Measurements from ENCODE around the gene JMJD8. TPM values are rescaled to one million over a fixed set of nuclear protein-coding genes. Genes with fewer than 3 reads are reported as not detected.
"Not testable (repeated sequence)": the region's sequence is repeated elsewhere in the genome, so short reads cannot be mapped to it uniquely, and the experiment has no call there.

The JMJD8 gene
- total RNA-seq, 4 donors from 2014 or later: 41.8 to 90.5 (median 82.3) TPM

- 1 to 4% methylated on average over 37 to 56 of the region's 71 CpGs for WGBS, 2 donors
- intact Hi-C loops (cut with DNase I; ENCODE audit: low total_unique reads): no loop called here
- peak; percentile 73 to 95 for DNase-seq (ENCODE audit: low spot score in 2 of 2)
- H3K4me3 ChIP-seq (ENCODE audit: low read depth, poor library complexity, severe bottlenecking): no peak overlapping the region
- TF ChIP-seq POLR2A (IDR thresholded peaks at IDR 0.05) (no peak), CTCF (IDR thresholded peaks at IDR 0.05) (peak in 1 of 3 donors; percentile 16)
These were observed 11.4 kb upstream of the JMJD8 start for GRCh38 chr16:695355-696089.

GRCh38 chr16:694863-695354 is 10.8 kb upstream of the JMJD8 start:
- intact Hi-C loops (cut with DNase I; ENCODE audit: low total_unique reads): no loop called here
- no peak for DNase-seq (ENCODE audit: low spot score in 2 of 2)
- WGBS, 2 donors: 2% methylated on average over 19 to 20 of the region's 37 CpGs
- peak overlapping the region; percentile 19 for H3K4me3 ChIP-seq (ENCODE audit: low read depth, poor library complexity, severe bottlenecking)
- TF ChIP-seq POLR2A (IDR thresholded peaks at IDR 0.05): no peak

- intact Hi-C loops (cut with DNase I; ENCODE audit: low total_unique reads): no loop called here
- TF ChIP-seq CTCF (IDR thresholded peaks at IDR 0.05): no peak
- no peak for TF ChIP-seq POLR2A (IDR thresholded peaks at IDR 0.05)
These were observed 10.2 kb upstream of the JMJD8 start for GRCh38 chr16:694187-694862.

GRCh38 chr16:693766-694165 is 9.6 kb upstream of the JMJD8 start:
- no peak for DNase-seq (ENCODE audit: low spot score in 2 of 2)
- intact Hi-C loops (cut with DNase I; ENCODE audit: low total_unique reads): no loop called here
- 9 to 20% methylated on average over 3 to 36 of the region's 37 CpGs for WGBS, 2 donors
- no peak overlapping the region for H3K4me3 ChIP-seq (ENCODE audit: low read depth, poor library complexity, severe bottlenecking)
- TF ChIP-seq POLR2A (IDR thresholded peaks at IDR 0.05): no peak
- TF ChIP-seq CTCF (IDR thresholded peaks at IDR 0.05): no peak

More at GRCh38 chr16:694187-694862, 10.2 kb upstream of the JMJD8 start:
- DNase-seq (ENCODE audit: low spot score in 2 of 2): no peak
- WGBS, 2 donors: 2% methylated on average over 13 to 27 of the region's 64 CpGs
- H3K4me3 ChIP-seq (ENCODE audit: low read depth, poor library complexity, severe bottlenecking): peak overlapping the region; percentile 19

GRCh38 chr16:693364-693763 is 9.2 kb upstream of the JMJD8 start:
- 11 to 40% methylated on average over 7 to 17 of the region's 22 CpGs for WGBS, 2 donors
- no peak for DNase-seq (ENCODE audit: low spot score in 2 of 2)
- intact Hi-C loops (cut with DNase I; ENCODE audit: low total_unique reads): no loop called here
- no peak for TF ChIP-seq POLR2A (IDR thresholded peaks at IDR 0.05)
- TF ChIP-seq CTCF (IDR thresholded peaks at IDR 0.05): no peak
- H3K4me3 ChIP-seq (ENCODE audit: low read depth, poor library complexity, severe bottlenecking): no peak overlapping the region

GRCh38 chr16:692356-693108 is 8.4 kb upstream of the JMJD8 start:
- H3K4me3 ChIP-seq (ENCODE audit: low read depth, poor library complexity, severe bottlenecking): no peak overlapping the region
- TF ChIP-seq POLR2A (IDR thresholded peaks at IDR 0.05) (no peak), CTCF (IDR thresholded peaks at IDR 0.05) (no peak)
- intact Hi-C loops (cut with DNase I; ENCODE audit: low total_unique reads): no loop called here
- no peak for DNase-seq (ENCODE audit: low spot score in 2 of 2)
- WGBS, 2 donors: 55 to 63% methylated on average over 10 of the region's 10 CpGs

GRCh38 chr16:691242-691641 is 7.1 kb upstream of the JMJD8 start:
- H3K4me3 ChIP-seq (ENCODE audit: low read depth, poor library complexity, severe bottlenecking); DNase-seq (ENCODE audit: low spot score in 2 of 2); intact Hi-C loops (cut with DNase I; ENCODE audit: low total_unique reads): not testable (repeated sequence)
- 66 to 67% methylated on average over 16 of the region's 16 CpGs for WGBS, 2 donors

All from lower leg skin (tissue), 4 donors.